Measurements from ENCODE around the gene CFL1. TPM values are rescaled to one million over a fixed set of nuclear protein-coding genes. Genes with fewer than 3 reads are reported as not detected.

Gene CFL1
- total and polyA plus RNA-seq, 2 of the 4 experiments (the other 2 are of a cell fraction): 960 to 2,231 TPM

- Histone ChIP-seq H3K23ac (ENCODE audit: low read depth, low read length) (peak within 1 kb of the TSS; percentile 86), H3K4me1 (ENCODE audit: control insufficient read depth, insufficient read depth, low read length) (peaks cover 3% of the 10 kb centered on the region), H2AFZ (replicated peaks; ENCODE audit: low read length, poor library complexity) (peak within 1 kb of the TSS; percentile 98), H4K91ac (ENCODE audit: insufficient read depth, low read depth, low read length) (peak within 1 kb of the TSS; percentile 66; the same call in 1 of the 2 replicates), H3K18ac (ENCODE audit: low read depth, low read length) (peak within 1 kb of the TSS; percentile 63), H4K5ac (ENCODE audit: low read depth, low read length) (peak within 1 kb of the TSS; percentile 69), H2AK9ac (replicated peaks; ENCODE audit: low read depth, low read length, poor library complexity) (peak within 1 kb of the TSS; percentile 96), H4K8ac (ENCODE audit: low read depth in 2 of 2, low read length in 2 of 2) (peak within 1 kb of the TSS; percentile 72 to 98), H3K27me3 (ENCODE audit: control insufficient read depth, insufficient read depth, low read length) (peaks cover 16% of the 10 kb centered on the region), H3K27ac (ENCODE audit: insufficient read depth, low read length) (peak within 1 kb of the TSS; percentile 28; the same call in 1 of the 2 replicates), H3K4me2 (ENCODE audit: low read depth, low read length) (peak within 1 kb of the TSS; percentile 84), H3K79me1 (ENCODE audit: low read depth in 1 of 2, low read length in 2 of 2) (peaks cover 6 to 12% of the 10 kb centered on the region in 2 experiments; a peak in 2 of 4 replicates), H2BK120ac (ENCODE audit: low read depth, low read length) (peak within 1 kb of the TSS; percentile 63; the same call in 1 of the 2 replicates), H3K14ac (replicated peaks; ENCODE audit: low read depth, low read length) (peak within 1 kb of the TSS; percentile 81), H2BK15ac (ENCODE audit: low read depth, low read length) (peak within 1 kb of the TSS; percentile 64; the same call in 1 of the 3 replicates), H3K36me3 (ENCODE audit: control insufficient read depth, insufficient read depth, low read length) (no peaks in the 10 kb centered on the region), H3K56ac (ENCODE audit: extremely low read depth, insufficient read depth, low read length) (peak within 1 kb of the TSS; percentile 36; the same call in 1 of the 2 replicates), H3K4ac (ENCODE audit: low read depth, low read length) (peak within 1 kb of the TSS; percentile 81), H2BK20ac (ENCODE audit: low read depth, low read length) (peak within 1 kb of the TSS; percentile 32; the same call in 1 of the 2 replicates), H4K20me1 (ENCODE audit: insufficient read depth, low read length) (no peaks in the 10 kb centered on the region), H3K9me3 (ENCODE audit: control insufficient read depth, insufficient read depth, low read length) (no peaks in the 10 kb centered on the region), H3K4me3 (ENCODE audit: insufficient read depth, low read depth, low read length) (peak within 1 kb of the TSS; percentile 57), H3K9ac (ENCODE audit: low read depth, low read length) (peak within 1 kb of the TSS; percentile 59), H3K9me1 (ENCODE audit: insufficient read depth, low read length) (peaks cover 21% of the 10 kb centered on the region), H2AK5ac (ENCODE audit: low read depth, low read length) (peak within 1 kb of the TSS; percentile 85), H2BK5ac (ENCODE audit: low read depth, low read length, poor library complexity, severe bottlenecking) (peak within 1 kb of the TSS; percentile 71)
- POLR2A ChIA-PET (ENCODE audit: unreplicated experiment): interaction anchor here (0.5 kb wide), 1 partner anchor 179 kb away, joined by 7 read pairs; no protein-coding TSS in a partner anchor
- dilution Hi-C loops (cut with HindIII; ENCODE audit: low sequenced_read_pairs, unreplicated experiment) (no loop called here), intact Hi-C loops (cut with micrococcal nuclease) (no loop called here), in situ Hi-C loops (cut with MboI; ENCODE audit: low sequenced_read_pairs) (no loop called here)
- peak; percentile 90 for DNase-seq
- BruUV-seq (replicated peaks): no TSS peak
- CTCF ChIA-PET: no interaction called here
- peak; percentile 100 for ATAC-seq (ENCODE audit: low read depth)
- 2% methylated on average over 34 of the region's 63 CpGs; no CpG with 5 or more reads in 1 of the 2 experiments for WGBS, 2 experiments (ENCODE audit: extremely low coverage in 2 of 2, insufficient read length in 1 of 2)
- peak; percentile 87 for TF ChIP-seq USF2 (IDR thresholded peaks at IDR 0.05; ENCODE audit: low read depth, low read length)
- peak; percentile 97 for TF ChIP-seq MAZ (IDR thresholded peaks at IDR 0.05; ENCODE audit: borderline replicate concordance, low read depth, low read length)
- no peak for TF ChIP-seq RCOR1 (IDR thresholded peaks at IDR 0.05; ENCODE audit: insufficient replicate concordance, low read length)
- no peak for TF ChIP-seq MAFK (IDR thresholded peaks at IDR 0.05; ENCODE audit: low read depth, low read length)
- TF ChIP-seq RAD21 (IDR thresholded peaks at IDR 0.05; ENCODE audit: low read length): no peak
- TF ChIP-seq CHD1 (IDR thresholded peaks at IDR 0.05; ENCODE audit: low read depth, low read length): no peak
- TF ChIP-seq MXI1 (IDR thresholded peaks at IDR 0.05; ENCODE audit: borderline replicate concordance, low read depth, low read length): peak; percentile 40; the same call in 1 of the 2 replicates
- TF ChIP-seq CEBPB (IDR thresholded peaks at IDR 0.05; ENCODE audit: low read depth, low read length): no peak
- no peak for TF ChIP-seq NFE2L2 (IDR thresholded peaks at IDR 0.05; ENCODE audit: low read depth, low read length)
- TF ChIP-seq SMC3 (IDR thresholded peaks at IDR 0.05; ENCODE audit: low read depth, low read length): no peak
- TF ChIP-seq CTCF (conservative IDR thresholded peaks at IDR 0.05; ENCODE audit: low read depth, low read length): no peak
- TF ChIP-seq BHLHE40 (IDR thresholded peaks at IDR 0.05; ENCODE audit: low read depth, low read length): peak; percentile 60
- TF ChIP-seq POLR2A (IDR thresholded peaks at IDR 0.05; ENCODE audit: low read depth, low read length): no peak
- TF ChIP-seq RFX5 (IDR thresholded peaks at IDR 0.05; ENCODE audit: low read depth, low read length): no peak
Observed at GRCh38 chr11:65833297-65834030, 24.5 kb downstream of the CFL1 start, which contains the start of gene SNX32. SNX32 (plus strand) TSS chr11:65833963; CDS start chr11:65834066, 103 bp downstream.
